Astrocyte (in vitro differentiated cells and primary cell): Measurements from ENCODE around the gene AP3B2.

Experiments
- EZH2 ChIP-seq: IDR thresholded peaks from 2 replicates; pipeline ENCODE4 v1.6.1; 2012; ENCODE audit warnings: mild to moderate bottlenecking, low read length, inconsistent platforms; ENCODE audit not compliant: insufficient read depth
- TF ChIP-seq, protein P1 (sequence below): IDR thresholded peaks from 2 replicates; pipeline ENCODE4 v1.5.1; 2011; ENCODE audit warnings: low read depth, mild to moderate bottlenecking, inconsistent platforms, low read length, moderate library complexity; ENCODE audit not compliant: insufficient read depth

DNA sequence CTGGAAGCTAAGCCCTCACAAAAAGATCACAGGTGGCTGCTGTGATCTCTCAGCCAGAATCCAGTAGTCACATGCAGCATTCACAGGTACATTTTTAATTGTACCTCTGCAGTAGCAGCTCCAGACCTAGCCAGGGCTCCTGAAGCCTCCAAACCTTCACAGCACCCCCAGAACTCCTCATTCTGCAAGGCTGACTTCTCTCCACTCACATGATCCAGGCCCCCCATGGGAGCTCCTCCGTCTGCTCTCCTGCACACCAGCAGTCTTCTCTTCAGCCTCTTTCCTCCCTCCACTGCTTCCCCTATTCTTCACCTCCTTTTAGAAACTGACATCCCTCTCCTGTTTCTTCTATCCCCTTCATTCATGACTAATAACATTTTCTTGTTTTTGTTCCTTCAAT is 49.3 kb downstream of the AP3B2 start:
- TF ChIP-seq, protein P1, sequence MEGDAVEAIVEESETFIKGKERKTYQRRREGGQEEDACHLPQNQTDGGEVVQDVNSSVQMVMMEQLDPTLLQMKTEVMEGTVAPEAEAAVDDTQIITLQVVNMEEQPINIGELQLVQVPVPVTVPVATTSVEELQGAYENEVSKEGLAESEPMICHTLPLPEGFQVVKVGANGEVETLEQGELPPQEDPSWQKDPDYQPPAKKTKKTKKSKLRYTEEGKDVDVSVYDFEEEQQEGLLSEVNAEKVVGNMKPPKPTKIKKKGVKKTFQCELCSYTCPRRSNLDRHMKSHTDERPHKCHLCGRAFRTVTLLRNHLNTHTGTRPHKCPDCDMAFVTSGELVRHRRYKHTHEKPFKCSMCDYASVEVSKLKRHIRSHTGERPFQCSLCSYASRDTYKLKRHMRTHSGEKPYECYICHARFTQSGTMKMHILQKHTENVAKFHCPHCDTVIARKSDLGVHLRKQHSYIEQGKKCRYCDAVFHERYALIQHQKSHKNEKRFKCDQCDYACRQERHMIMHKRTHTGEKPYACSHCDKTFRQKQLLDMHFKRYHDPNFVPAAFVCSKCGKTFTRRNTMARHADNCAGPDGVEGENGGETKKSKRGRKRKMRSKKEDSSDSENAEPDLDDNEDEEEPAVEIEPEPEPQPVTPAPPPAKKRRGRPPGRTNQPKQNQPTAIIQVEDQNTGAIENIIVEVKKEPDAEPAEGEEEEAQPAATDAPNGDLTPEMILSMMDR, result no peak
- TF ChIP-seq EZH2, result no peak
